HUES48 (cell line): ENCODE data around the gene AOC3.
"Not testable (repeated sequence)": the region's sequence is repeated elsewhere in the genome, so short reads cannot be mapped to it uniquely, and the experiment has no call there.

Experiments used
- H3K27ac ChIP-seq: one replicate; pipeline ENCODE4 v1.7.0; 2013; ENCODE audit warnings: low read depth, low read length, inconsistent platforms
- H3K27me3 ChIP-seq: 2 replicates; pipeline ENCODE4 v1.6.1; 2013; ENCODE audit warnings: mild to moderate bottlenecking, low read length; ENCODE audit not compliant: control insufficient read depth, insufficient read depth
- H3K36me3 ChIP-seq: 2 replicates; pipeline ENCODE4 v1.6.1; 2013; ENCODE audit warnings: low read length; ENCODE audit not compliant: control insufficient read depth, insufficient read depth
- H3K4me1 ChIP-seq: 2 replicates; pipeline ENCODE4 v1.6.1; 2013; ENCODE audit warnings: mild to moderate bottlenecking, low read length; ENCODE audit not compliant: control insufficient read depth, insufficient read depth
- H3K4me3 ChIP-seq: 2 replicates; pipeline ENCODE4 v1.5.1; 2013; ENCODE audit warnings: mild to moderate bottlenecking, low read depth, low read length
- H3K9ac ChIP-seq: 2 replicates; pipeline ENCODE4 v1.6.1; 2013; ENCODE audit warnings: mild to moderate bottlenecking, low read depth, low read length, moderate library complexity
- H3K9me3 ChIP-seq: 2 replicates; pipeline ENCODE4 v1.6.1; 2013; ENCODE audit warnings: low read length; ENCODE audit not compliant: control insufficient read depth, insufficient read depth

The AOC3 gene

GRCh38 chr17:42853968-42854790 is 3.2 kb downstream of the AOC3 start:
- no peak overlapping the region for H3K9ac ChIP-seq
- H3K27ac ChIP-seq = no peak overlapping the region

DNA sequence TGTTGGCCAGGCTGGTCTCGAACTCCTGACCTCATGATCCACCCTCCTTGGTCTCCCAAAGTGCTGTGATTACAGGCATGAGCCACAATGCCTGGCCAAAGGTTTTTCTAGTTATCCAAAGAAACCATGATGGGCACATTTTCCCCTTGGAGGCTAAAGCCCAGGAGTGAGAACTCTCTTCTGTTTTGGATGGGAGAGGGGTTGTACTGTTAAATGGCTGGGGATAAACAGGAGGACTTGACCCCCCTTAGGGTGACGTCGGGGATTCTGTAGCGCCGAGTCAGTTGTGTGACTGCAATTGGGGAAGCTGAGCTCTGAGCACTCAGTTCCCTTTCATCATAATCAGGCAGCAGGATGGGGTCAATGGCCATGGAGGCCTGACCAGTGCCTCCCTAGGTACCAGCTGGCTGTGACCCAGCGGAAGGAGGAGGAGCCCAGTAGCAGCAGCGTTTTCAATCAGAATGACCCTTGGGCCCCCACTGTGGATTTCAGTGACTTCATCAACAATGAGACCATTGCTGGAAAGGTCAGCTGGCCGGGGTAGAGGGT is 4.1 kb downstream of the AOC3 start:
- no peaks in the 10 kb centered on the region for H3K4me1 ChIP-seq
- no peaks in the 10 kb centered on the region for H3K36me3 ChIP-seq
- H3K9me3 ChIP-seq = no peaks in the 10 kb centered on the region
- H3K4me3 ChIP-seq = no peak overlapping the region
- no peak overlapping the region for H3K9ac ChIP-seq
- no peaks in the 10 kb centered on the region for H3K27me3 ChIP-seq
- no peak overlapping the region for H3K27ac ChIP-seq

More at GRCh38 chr17:42853968-42854790, 3.2 kb downstream of the AOC3 start:
- no peaks in the 10 kb centered on the region for H3K4me1 ChIP-seq
- H3K36me3 ChIP-seq = no peaks in the 10 kb centered on the region
- no peaks in the 10 kb centered on the region for H3K27me3 ChIP-seq
- H3K9me3 ChIP-seq = no peaks in the 10 kb centered on the region
- H3K4me3 ChIP-seq = no peak overlapping the region

GRCh38 chr17:42856093-42856492 is 5.1 kb downstream of the AOC3 start:
- H3K4me3 ChIP-seq, H3K9ac ChIP-seq, H3K4me1 ChIP-seq, H3K27me3 ChIP-seq, H3K9me3 ChIP-seq, H3K27ac ChIP-seq, H3K36me3 ChIP-seq: not testable (repeated sequence)

GRCh38 chr17:42856516-42856915 is 5.5 kb downstream of the AOC3 start:
- H3K4me1 ChIP-seq, H3K27me3 ChIP-seq, H3K9me3 ChIP-seq, H3K27ac ChIP-seq, H3K9ac ChIP-seq, H3K36me3 ChIP-seq, H3K4me3 ChIP-seq: not testable (repeated sequence)

- no peaks in the 10 kb centered on the region for H3K9me3 ChIP-seq
- H3K36me3 ChIP-seq = no peaks in the 10 kb centered on the region
- H3K4me3 ChIP-seq = no peak overlapping the region
- H3K9ac ChIP-seq = no peak overlapping the region
- H3K4me1 ChIP-seq = no peaks in the 10 kb centered on the region
- no peaks in the 10 kb centered on the region for H3K27me3 ChIP-seq
- no peak overlapping the region for H3K27ac ChIP-seq
Observed at GRCh38 chr17:42857389-42857788, 6.4 kb downstream of the AOC3 start.

- no peak overlapping the region for H3K4me3 ChIP-seq
- no peak overlapping the region for H3K27ac ChIP-seq
- no peaks in the 10 kb centered on the region for H3K4me1 ChIP-seq
- H3K9me3 ChIP-seq = peaks cover 3% of the 10 kb centered on the region; the same call in 1 of the 2 replicates
- no peak overlapping the region for H3K9ac ChIP-seq
- no peaks in the 10 kb centered on the region for H3K27me3 ChIP-seq
- no peaks in the 10 kb centered on the region for H3K36me3 ChIP-seq
Observed at GRCh38 chr17:42865638-42866094, 14.7 kb downstream of the AOC3 start.

- H3K27ac ChIP-seq = no peak overlapping the region
- no peak overlapping the region for H3K9ac ChIP-seq
- H3K27me3 ChIP-seq = no peaks in the 10 kb centered on the region
- no peaks in the 10 kb centered on the region for H3K36me3 ChIP-seq
- peaks cover 3% of the 10 kb centered on the region; the same call in 1 of the 2 replicates for H3K9me3 ChIP-seq
- H3K4me1 ChIP-seq = no peaks in the 10 kb centered on the region
- no peak overlapping the region for H3K4me3 ChIP-seq
Observed at GRCh38 chr17:42866216-42866615, 15.2 kb downstream of the AOC3 start.

DNA sequence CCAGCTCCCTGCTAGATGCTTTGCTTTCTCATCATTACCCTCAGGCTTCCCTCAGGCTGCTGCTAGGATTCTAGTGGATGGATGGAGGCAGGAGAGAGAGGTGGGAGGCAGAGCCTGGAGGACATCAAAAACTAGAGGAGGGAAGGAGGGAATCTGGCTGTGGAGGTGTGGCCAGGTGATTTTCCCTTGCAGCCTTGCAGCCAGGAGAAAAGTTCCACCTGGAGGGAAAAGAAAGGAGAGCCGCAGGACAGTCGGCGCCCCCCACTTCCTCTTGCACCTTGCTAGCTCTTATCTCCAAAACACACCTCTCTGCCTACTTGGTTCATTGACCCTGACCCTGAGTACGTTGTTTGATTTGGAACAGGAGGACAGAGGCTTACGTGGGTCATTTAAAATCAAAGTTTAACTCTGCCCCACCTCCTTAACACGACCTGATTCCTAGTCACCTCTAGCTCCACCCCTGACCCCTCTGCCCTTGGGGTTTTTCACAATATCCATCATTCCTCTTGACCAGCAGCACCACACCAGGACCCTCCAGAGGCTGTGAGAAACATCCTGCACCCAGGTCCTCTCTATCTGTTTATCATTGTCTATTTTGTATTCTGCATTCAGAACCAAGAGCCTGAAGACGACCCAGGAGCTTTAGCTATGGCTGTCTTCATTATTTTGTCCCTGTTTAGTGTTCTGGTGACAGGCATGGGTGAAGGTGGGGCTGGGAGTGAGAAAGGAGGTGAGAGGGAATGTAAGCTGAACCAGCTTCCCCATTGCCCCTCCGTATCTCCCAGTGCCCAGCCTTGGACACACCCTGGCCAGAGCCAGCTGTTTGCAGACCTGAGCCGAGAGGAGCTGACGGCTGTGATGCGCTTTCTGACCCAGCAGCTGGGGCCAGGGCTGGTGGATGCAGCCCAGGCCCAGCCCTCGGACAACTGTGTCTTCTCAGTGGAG is 15.9 kb downstream of the AOC3 start:
- no peak overlapping the region for H3K9ac ChIP-seq
- H3K9me3 ChIP-seq = peaks cover 3% of the 10 kb centered on the region; the same call in 1 of the 2 replicates
- no peak overlapping the region for H3K4me3 ChIP-seq
- no peaks in the 10 kb centered on the region for H3K36me3 ChIP-seq
- no peaks in the 10 kb centered on the region for H3K4me1 ChIP-seq
- no peaks in the 10 kb centered on the region for H3K27me3 ChIP-seq
- no peak overlapping the region for H3K27ac ChIP-seq

- H3K9me3 ChIP-seq, H3K27me3 ChIP-seq, H3K36me3 ChIP-seq, H3K4me3 ChIP-seq, H3K4me1 ChIP-seq, H3K9ac ChIP-seq, H3K27ac ChIP-seq: not testable (repeated sequence)
Observed at GRCh38 chr17:42867694-42868261, 16.8 kb downstream of the AOC3 start.

DNA sequence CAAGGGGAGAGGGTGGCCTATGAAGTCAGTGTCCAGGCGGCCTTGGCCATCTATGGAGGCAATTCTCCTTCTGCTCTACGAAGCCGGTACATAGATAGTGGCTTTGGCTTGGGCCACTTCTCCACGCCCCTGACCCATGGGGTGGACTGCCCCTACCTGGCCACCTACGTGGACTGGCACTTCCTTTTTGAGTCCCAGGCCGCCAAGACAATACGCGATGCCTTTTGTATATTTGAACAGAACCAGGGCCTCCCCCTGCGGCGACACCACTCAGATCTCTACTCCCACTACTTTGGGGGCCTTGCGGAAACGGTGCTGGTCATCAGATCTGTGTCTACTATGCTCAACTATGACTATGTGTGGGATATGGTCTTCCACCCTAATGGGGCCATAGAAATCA is 17.3 kb downstream of the AOC3 start:
- Histone ChIP-seq H3K36me3 (no peaks in the 10 kb centered on the region), H3K27ac (no peak overlapping the region), H3K9me3 (peaks cover 3% of the 10 kb centered on the region; the same call in 1 of the 2 replicates), H3K4me1 (no peaks in the 10 kb centered on the region), H3K27me3 (no peaks in the 10 kb centered on the region), H3K9ac (no peak overlapping the region), H3K4me3 (no peak overlapping the region)
